Effector memory CD4-positive, alpha-beta T cell (primary cell): ENCODE measurements around the gene PTPRN2.

Source experiments
- DNase-seq, 3 donors: peaks; one replicate each; pipeline ENCODE4 v3.0.0-alpha.2; 2020
- H3K27ac ChIP-seq: 2 replicates; pipeline ENCODE4 v1.7.0; 2013; ENCODE audit warnings: mild to moderate bottlenecking, low read length, moderate library complexity; ENCODE audit not compliant: insufficient read depth, poor library complexity, severe bottlenecking
- H3K27me3 ChIP-seq: replicated peaks from 2 replicates; pipeline ENCODE4 v1.7.0; 2013; ENCODE audit warnings: mild to moderate bottlenecking, low read length; ENCODE audit not compliant: insufficient read depth, control insufficient read depth, poor library complexity, severe bottlenecking
- H3K36me3 ChIP-seq: 2 replicates; pipeline ENCODE4 v1.7.0; 2013; ENCODE audit warnings: mild to moderate bottlenecking, low read length, moderate library complexity; ENCODE audit not compliant: control insufficient read depth, insufficient read depth
- H3K4me1 ChIP-seq: 2 replicates; pipeline ENCODE4 v1.7.0; 2013; ENCODE audit warnings: low read length, mild to moderate bottlenecking; ENCODE audit not compliant: control insufficient read depth, insufficient read depth, poor library complexity, severe bottlenecking
- H3K4me3 ChIP-seq: 2 replicates; pipeline ENCODE4 v1.7.0; 2013; ENCODE audit warnings: low read length, low read depth, mild to moderate bottlenecking; ENCODE audit not compliant: insufficient read depth, poor library complexity, severe bottlenecking
- H3K9me3 ChIP-seq: 2 replicates; pipeline ENCODE4 v1.7.0; 2013; ENCODE audit warnings: mild to moderate bottlenecking, low read length, moderate library complexity; ENCODE audit not compliant: control insufficient read depth

Gene PTPRN2

GRCh38 chr7:157949711-157950110 is 637.9 kb downstream of the PTPRN2 start:
- Histone ChIP-seq H3K4me1 (no peaks in the 10 kb centered on the region), H3K36me3 (no peaks in the 10 kb centered on the region), H3K4me3 (no peak overlapping the region), H3K27me3 (no peaks in the 10 kb centered on the region), H3K9me3 (peaks cover 6% of the 10 kb centered on the region), H3K27ac (no peak overlapping the region)
- DNase-seq = no peak

- H3K9me3 ChIP-seq = peaks cover 6% of the 10 kb centered on the region
- no peak for DNase-seq
- H3K4me1 ChIP-seq = no peaks in the 10 kb centered on the region
- H3K27me3 ChIP-seq = no peaks in the 10 kb centered on the region
- H3K27ac ChIP-seq = no peak overlapping the region
- H3K36me3 ChIP-seq = no peaks in the 10 kb centered on the region
- no peak overlapping the region for H3K4me3 ChIP-seq
These were observed 640.1 kb downstream of the PTPRN2 start for GRCh38 chr7:157947504-157947903.

GRCh38 chr7:157946398-157947060 is 641.1 kb downstream of the PTPRN2 start:
- Histone ChIP-seq H3K27me3 (no peaks in the 10 kb centered on the region), H3K9me3 (peaks cover 6% of the 10 kb centered on the region), H3K4me1 (no peaks in the 10 kb centered on the region), H3K4me3 (no peak overlapping the region), H3K36me3 (no peaks in the 10 kb centered on the region), H3K27ac (no peak overlapping the region)
- DNase-seq = no peak

GRCh38 chr7:157945401-157945800 is 642.2 kb downstream of the PTPRN2 start:
- Histone ChIP-seq H3K36me3 (no peaks in the 10 kb centered on the region), H3K4me1 (no peaks in the 10 kb centered on the region), H3K9me3 (peaks cover 6% of the 10 kb centered on the region), H3K4me3 (no peak overlapping the region), H3K27me3 (no peaks in the 10 kb centered on the region), H3K27ac (no peak overlapping the region)
- no peak for DNase-seq

- no peaks in the 10 kb centered on the region for H3K36me3 ChIP-seq
- H3K27me3 ChIP-seq = no peaks in the 10 kb centered on the region
- no peaks in the 10 kb centered on the region for H3K4me1 ChIP-seq
- no peak overlapping the region for H3K4me3 ChIP-seq
- no peak for DNase-seq
- no peak overlapping the region for H3K27ac ChIP-seq
- peaks cover 6% of the 10 kb centered on the region for H3K9me3 ChIP-seq
These were observed 642.8 kb downstream of the PTPRN2 start for GRCh38 chr7:157944734-157945291.

- no peaks in the 10 kb centered on the region for H3K36me3 ChIP-seq
- H3K9me3 ChIP-seq = peaks cover 6% of the 10 kb centered on the region
- no peaks in the 10 kb centered on the region for H3K4me1 ChIP-seq
- H3K27me3 ChIP-seq = no peaks in the 10 kb centered on the region
- no peak for DNase-seq
- no peak overlapping the region for H3K4me3 ChIP-seq
- no peak overlapping the region for H3K27ac ChIP-seq
These were observed 643.6 kb downstream of the PTPRN2 start for GRCh38 chr7:157944051-157944450.

- H3K36me3 ChIP-seq = no peaks in the 10 kb centered on the region
- H3K4me3 ChIP-seq = no peak overlapping the region
- no peak overlapping the region for H3K27ac ChIP-seq
- no peaks in the 10 kb centered on the region for H3K4me1 ChIP-seq
- H3K27me3 ChIP-seq = no peaks in the 10 kb centered on the region
- H3K9me3 ChIP-seq = peaks cover 6% of the 10 kb centered on the region
- no peak for DNase-seq
These were observed 644.1 kb downstream of the PTPRN2 start for GRCh38 chr7:157943561-157943960.

GRCh38 chr7:157941210-157941609 is 646.4 kb downstream of the PTPRN2 start:
- H3K4me3 ChIP-seq = no peak overlapping the region
- no peaks in the 10 kb centered on the region for H3K27me3 ChIP-seq
- H3K9me3 ChIP-seq = no peaks in the 10 kb centered on the region
- DNase-seq = no peak
- no peaks in the 10 kb centered on the region for H3K36me3 ChIP-seq
- H3K27ac ChIP-seq = no peak overlapping the region
- H3K4me1 ChIP-seq = no peaks in the 10 kb centered on the region

- no peak overlapping the region for H3K27ac ChIP-seq
- no peaks in the 10 kb centered on the region for H3K36me3 ChIP-seq
- H3K9me3 ChIP-seq = no peaks in the 10 kb centered on the region
- no peak for DNase-seq
- H3K27me3 ChIP-seq = no peaks in the 10 kb centered on the region
- H3K4me1 ChIP-seq = no peaks in the 10 kb centered on the region
- H3K4me3 ChIP-seq = no peak overlapping the region
These were observed 647.1 kb downstream of the PTPRN2 start for GRCh38 chr7:157940497-157940896.

- Histone ChIP-seq H3K27me3 (no peaks in the 10 kb centered on the region), H3K4me1 (no peaks in the 10 kb centered on the region), H3K9me3 (peaks cover 2% of the 10 kb centered on the region), H3K36me3 (no peaks in the 10 kb centered on the region), H3K27ac (no peak overlapping the region), H3K4me3 (no peak overlapping the region)
- no peak for DNase-seq
These were observed 649.4 kb downstream of the PTPRN2 start for GRCh38 chr7:157938211-157938610.
